Mesenchymal stem cell (in vitro differentiated cells and primary cell): ENCODE measurements around the gene SPOCK2.

ENCODE experiments used
- DNase-seq: peaks from one replicate; pipeline ENCODE4 v3.0.0-alpha.2; 2013
- H2AFZ ChIP-seq: one replicate; pipeline ENCODE4 v1.6.1; 2013; ENCODE audit warnings: low read depth, mild to moderate bottlenecking, control low read depth, inconsistent platforms, low read length, moderate library complexity
- H2AK5ac ChIP-seq: 2 replicates; pipeline ENCODE4 v1.6.1; 2013; ENCODE audit warnings: low read length, moderate library complexity, mild to moderate bottlenecking, inconsistent platforms; ENCODE audit not compliant: severe bottlenecking
- H2BK120ac ChIP-seq: one replicate; pipeline ENCODE4 v1.6.1; 2013; ENCODE audit warnings: low read depth, mild to moderate bottlenecking, inconsistent platforms, low read length, moderate library complexity
- H2BK12ac ChIP-seq, 2 experiments: one replicate each; pipeline ENCODE4 v1.6.1; 2013; ENCODE audit warnings: inconsistent platforms in 2 of 2, low read length in 2 of 2, mild to moderate bottlenecking in 2 of 2, moderate library complexity in 2 of 2, control low read depth in 1 of 2
- H2BK15ac ChIP-seq: one replicate; pipeline ENCODE4 v1.6.1; 2013; ENCODE audit warnings: mild to moderate bottlenecking, low read depth, inconsistent platforms; ENCODE audit not compliant: poor library complexity, severe bottlenecking
- H2BK5ac ChIP-seq: 2 replicates; pipeline ENCODE4 v1.6.1; 2013; ENCODE audit warnings: low read depth, mild to moderate bottlenecking, low read length, control low read depth, inconsistent platforms; ENCODE audit not compliant: poor library complexity, severe bottlenecking
- H3K14ac ChIP-seq, 2 experiments: one replicate each; pipeline ENCODE4 v1.6.1; 2013; ENCODE audit warnings: inconsistent platforms in 2 of 2, low read length in 2 of 2, control low read depth in 1 of 2, mild to moderate bottlenecking in 1 of 2, moderate library complexity in 1 of 2
- H3K18ac ChIP-seq, 2 experiments: one replicate each; pipeline ENCODE4 v1.6.1; 2013; ENCODE audit warnings: inconsistent platforms in 2 of 2, low read length in 2 of 2, control low read depth in 1 of 2, low read depth in 1 of 2, mild to moderate bottlenecking in 1 of 2
- H3K23ac ChIP-seq, 2 experiments: one replicate each; pipeline ENCODE4 v1.6.1; 2013; ENCODE audit warnings: inconsistent platforms in 2 of 2, low read length in 2 of 2, mild to moderate bottlenecking in 2 of 2, moderate library complexity in 2 of 2, control low read depth in 1 of 2
- H3K27ac ChIP-seq: 2 replicates; pipeline ENCODE4 v1.5.1; 2013; ENCODE audit warnings: mild to moderate bottlenecking, moderate library complexity, low read length, control low read depth, inconsistent platforms; ENCODE audit not compliant: poor library complexity, severe bottlenecking
- H3K27me3 ChIP-seq, 2 experiments: 2 replicates each; pipeline versions ENCODE4 v1.6.1 to v1.7.0; 2013; ENCODE audit warnings: low read length in 2 of 2, mild to moderate bottlenecking in 2 of 2, moderate library complexity in 2 of 2, control low read depth in 1 of 2, inconsistent platforms in 1 of 2; ENCODE audit not compliant: control insufficient read depth in 1 of 2, insufficient read depth in 1 of 2
- H3K36me3 ChIP-seq, 2 experiments: 2 replicates each; pipeline versions ENCODE4 v1.6.1 to v1.7.0; 2013; ENCODE audit warnings: low read length in 2 of 2, control low read depth in 1 of 2, inconsistent platforms in 1 of 2, low read depth in 1 of 2, mild to moderate bottlenecking in 1 of 2; ENCODE audit not compliant: insufficient read depth in 2 of 2, control insufficient read depth in 1 of 2
- H3K4ac ChIP-seq, 2 experiments: one replicate each; pipeline ENCODE4 v1.6.1; 2013; ENCODE audit warnings: inconsistent platforms in 2 of 2, low read length in 2 of 2, mild to moderate bottlenecking in 2 of 2, moderate library complexity in 2 of 2, control low read depth in 1 of 2, low read depth in 1 of 2
- H3K4me1 ChIP-seq: 2 replicates; pipeline ENCODE4 v1.6.1; 2013; ENCODE audit warnings: low read depth, low read length, control low read depth; ENCODE audit not compliant: control insufficient read depth, insufficient read depth
- H3K4me2 ChIP-seq: 2 replicates; pipeline ENCODE4 v1.6.1; 2013; ENCODE audit warnings: low read length, mild to moderate bottlenecking, inconsistent platforms; ENCODE audit not compliant: poor library complexity, severe bottlenecking
- H3K4me3 ChIP-seq, 2 experiments: 2 replicates each; pipeline versions ENCODE4 v1.5.1 to v1.7.0; 2013; ENCODE audit warnings: low read length in 2 of 2, mild to moderate bottlenecking in 2 of 2, control low read depth in 1 of 2, low read depth in 1 of 2; ENCODE audit not compliant: insufficient read depth in 1 of 2
- H3K79me1 ChIP-seq: replicated peaks from 2 replicates; pipeline ENCODE4 v1.6.1; 2013; ENCODE audit warnings: mild to moderate bottlenecking, control low read depth, low read length, inconsistent platforms; ENCODE audit not compliant: poor library complexity, severe bottlenecking
- H3K9ac ChIP-seq: 2 replicates; pipeline ENCODE4 v1.7.0; 2013; ENCODE audit warnings: mild to moderate bottlenecking, low read length, moderate library complexity
- H3K9me3 ChIP-seq: 2 replicates; pipeline ENCODE4 v1.7.0; 2013; ENCODE audit warnings: mild to moderate bottlenecking, low read length; ENCODE audit not compliant: control insufficient read depth
- H4K8ac ChIP-seq: one replicate; pipeline ENCODE4 v1.6.1; 2013; ENCODE audit warnings: inconsistent platforms, mild to moderate bottlenecking, low read length, moderate library complexity
- H4K91ac ChIP-seq: one replicate; pipeline ENCODE4 v1.6.1; 2013; ENCODE audit warnings: mild to moderate bottlenecking, low read length, inconsistent platforms
- WGBS: methylation state at CpG from one replicate; pipeline ENCODE4 v1.1.7; 2013; ENCODE audit warnings: mixed read lengths; 5-methylcytosine and 5-hydroxymethylcytosine counted together

SPOCK2 gene

GRCh38 chr10:72092987-72093386, 4.6 kb upstream of the SPOCK2 start:
- Histone ChIP-seq H2BK12ac (no peak overlapping the region), H3K27ac (no peak overlapping the region)
- 89% methylated on average over 2 of the region's 2 CpGs for WGBS

DNA sequence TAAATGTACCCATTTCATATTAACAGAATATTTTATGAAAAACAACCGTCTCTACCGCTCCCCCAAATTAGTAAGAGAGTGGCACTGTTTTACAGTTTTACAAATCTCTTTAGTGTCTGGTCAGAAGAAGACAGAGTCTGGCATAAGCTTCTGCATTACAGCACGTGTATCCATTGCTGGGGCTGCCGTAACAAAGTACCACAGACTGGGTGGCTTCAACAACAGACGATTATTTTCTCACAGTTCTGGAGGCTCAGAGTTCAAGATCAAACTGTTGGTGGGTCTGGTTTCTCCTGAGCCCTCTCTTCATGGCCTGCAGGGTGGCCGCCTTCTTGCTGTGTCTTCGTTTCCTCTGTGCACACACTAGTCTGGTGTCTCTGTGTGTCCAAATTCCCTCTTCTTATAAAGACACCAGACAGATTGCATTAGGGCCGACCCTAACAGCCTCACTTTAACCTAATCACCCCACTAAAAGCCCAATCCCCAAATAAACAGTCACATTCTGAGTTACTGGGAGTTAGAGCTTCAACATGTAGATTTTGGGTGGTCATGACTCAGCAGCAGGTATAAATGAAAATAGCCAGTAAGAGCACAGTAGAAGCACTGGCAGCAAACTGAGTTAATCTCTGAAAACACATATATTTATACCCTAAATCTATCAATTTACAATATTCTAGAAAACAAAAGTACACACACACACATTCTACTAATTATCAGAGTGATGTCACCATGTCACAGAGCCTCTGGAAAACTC, 4.0 kb upstream of the SPOCK2 start:
- 93% methylated on average over 8 of the region's 8 CpGs for WGBS
- peaks cover 0 to 6% of the 10 kb centered on the region in 2 experiments for H3K36me3 ChIP-seq
- no peak overlapping the region for H2BK15ac ChIP-seq
- H3K14ac ChIP-seq: no peak overlapping the region
- H3K27me3 ChIP-seq: peaks cover 20 to 22% of the 10 kb centered on the region in 2 experiments
- H2AK5ac ChIP-seq: no peak overlapping the region
- peak overlapping the region in 1 of 2 experiments; percentile 42 for H3K4ac ChIP-seq
- peaks cover 15% of the 10 kb centered on the region for H3K4me1 ChIP-seq
- H2BK12ac ChIP-seq: no peak overlapping the region
- no peak overlapping the region for H2BK120ac ChIP-seq
- H3K27ac ChIP-seq: no peak overlapping the region
- no peak overlapping the region for H4K91ac ChIP-seq
- no peak overlapping the region for H4K8ac ChIP-seq
- H2AFZ ChIP-seq: no peak overlapping the region
- no peak overlapping the region for H3K9ac ChIP-seq
- no peak overlapping the region for H2BK5ac ChIP-seq
- no peak overlapping the region for H3K18ac ChIP-seq
- H3K79me1 ChIP-seq: no peaks in the 10 kb centered on the region
- no peak overlapping the region for H3K4me3 ChIP-seq
- H3K23ac ChIP-seq: no peak overlapping the region
- DNase-seq: no peak
- no peak overlapping the region for H3K4me2 ChIP-seq
- H3K9me3 ChIP-seq: no peaks in the 10 kb centered on the region

More at GRCh38 chr10:72092987-72093386, 4.6 kb upstream of the SPOCK2 start:
- Histone ChIP-seq H4K91ac (no peak overlapping the region), H3K79me1 (no peaks in the 10 kb centered on the region), H4K8ac (no peak overlapping the region), H2BK5ac (no peak overlapping the region), H3K36me3 (peaks cover 0 to 6% of the 10 kb centered on the region in 2 experiments), H3K9me3 (no peaks in the 10 kb centered on the region), H2AK5ac (no peak overlapping the region), H3K9ac (no peak overlapping the region), H3K4me2 (no peak overlapping the region), H3K18ac (no peak overlapping the region), H2AFZ (no peak overlapping the region), H2BK15ac (no peak overlapping the region), H3K4me1 (peaks cover 9% of the 10 kb centered on the region), H3K14ac (no peak overlapping the region), H3K27me3 (peaks cover 14 to 19% of the 10 kb centered on the region in 2 experiments), H3K23ac (no peak overlapping the region), H3K4me3 (no peak overlapping the region), H3K4ac (no peak overlapping the region), H2BK120ac (no peak overlapping the region)
- no peak for DNase-seq

DNA sequence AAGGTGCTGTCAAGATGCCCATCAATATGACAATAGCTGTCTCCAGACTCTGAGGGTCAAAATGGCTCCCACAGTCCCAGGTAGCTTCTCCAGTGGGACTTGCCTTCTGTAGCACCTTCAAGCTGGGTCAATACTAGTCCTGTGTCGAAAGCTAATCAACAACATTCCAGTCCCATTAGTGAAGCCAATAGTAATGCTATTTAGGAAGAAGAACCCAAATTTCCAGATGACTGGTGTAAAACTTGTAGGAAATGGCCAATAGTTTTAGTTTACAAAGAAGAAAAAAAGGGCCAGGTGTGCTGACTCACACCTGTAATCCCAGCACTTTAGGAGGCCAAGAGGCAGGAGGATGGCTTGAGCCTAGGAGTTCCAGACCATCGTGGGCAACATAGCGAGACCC, 2.0 kb upstream of the SPOCK2 start:
- H3K23ac ChIP-seq: no peak overlapping the region
- H2AFZ ChIP-seq: no peak overlapping the region
- no peak overlapping the region for H3K4ac ChIP-seq
- H3K27ac ChIP-seq: no peak overlapping the region
- no peaks in the 10 kb centered on the region for H3K36me3 ChIP-seq
- peaks cover 25% of the 10 kb centered on the region for H3K4me1 ChIP-seq
- 94% methylated on average over 3 of the region's 3 CpGs for WGBS
- no peak overlapping the region for H2BK12ac ChIP-seq
- H4K91ac ChIP-seq: no peak overlapping the region
- no peak overlapping the region for H3K4me2 ChIP-seq
- H3K18ac ChIP-seq: no peak overlapping the region
- H2BK15ac ChIP-seq: no peak overlapping the region
- no peaks in the 10 kb centered on the region for H3K9me3 ChIP-seq
- no peak overlapping the region for H2BK5ac ChIP-seq
- H3K9ac ChIP-seq: no peak overlapping the region
- H2BK120ac ChIP-seq: no peak overlapping the region
- H3K27me3 ChIP-seq: peaks cover 40 to 41% of the 10 kb centered on the region in 2 experiments
- no peak overlapping the region for H2AK5ac ChIP-seq
- H3K14ac ChIP-seq: no peak overlapping the region
- H3K4me3 ChIP-seq: no peak overlapping the region
- H4K8ac ChIP-seq: no peak overlapping the region
- H3K79me1 ChIP-seq: no peaks in the 10 kb centered on the region
- DNase-seq: no peak

DNA sequence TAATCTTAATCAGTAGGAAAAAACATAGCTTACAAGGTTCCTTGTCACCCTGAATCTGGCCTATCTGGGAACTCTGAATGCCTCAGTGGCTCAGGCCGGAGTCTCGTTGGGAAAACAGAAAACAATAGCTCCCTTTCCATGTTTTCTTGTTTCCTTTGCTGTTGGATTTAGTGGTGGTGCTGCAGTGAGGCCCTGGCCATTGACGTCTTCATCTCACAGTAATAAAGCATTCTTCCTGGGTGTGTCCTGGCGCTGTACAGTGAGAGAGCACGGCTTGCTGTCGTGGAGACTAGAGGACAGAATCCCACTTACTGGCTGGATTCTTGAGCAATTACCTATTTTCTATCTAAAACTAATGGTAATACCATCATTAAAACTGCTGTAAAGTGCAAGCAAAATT, 1.3 kb upstream of the SPOCK2 start:
- Histone ChIP-seq H3K4me3 (no peak overlapping the region), H3K23ac (no peak overlapping the region), H3K4me2 (no peak overlapping the region), H2BK15ac (no peak overlapping the region), H3K79me1 (no peaks in the 10 kb centered on the region), H3K4me1 (peaks cover 25% of the 10 kb centered on the region), H3K27ac (no peak overlapping the region), H3K14ac (no peak overlapping the region), H2BK120ac (no peak overlapping the region), H4K91ac (no peak overlapping the region), H2BK5ac (no peak overlapping the region), H3K18ac (no peak overlapping the region), H3K27me3 (peaks cover 47 to 48% of the 10 kb centered on the region in 2 experiments), H3K9me3 (no peaks in the 10 kb centered on the region), H3K9ac (no peak overlapping the region), H2AK5ac (no peak overlapping the region), H2AFZ (no peak overlapping the region), H3K4ac (no peak overlapping the region), H2BK12ac (no peak overlapping the region), H4K8ac (no peak overlapping the region), H3K36me3 (no peaks in the 10 kb centered on the region)
- WGBS: 79% methylated on average over 6 of the region's 6 CpGs
- peak; percentile 27 for DNase-seq
